K562 (cell line): ENCODE results near the gene SREBF1.

Experiments
- CTCF ChIP-seq, 3 experiments: IDR thresholded peaks in 2 of 3; conservative IDR thresholded peaks in 1 of 3; 2 replicates each; pipeline ENCODE4 v1.5.1; 2011 to 2012; ENCODE audit warnings: low read length in 3 of 3, mild to moderate bottlenecking in 3 of 3, control low read depth in 2 of 3, improper control_type of control experiment in 1 of 3, inconsistent platforms in 1 of 3, low read depth in 1 of 3, mixed read lengths in 1 of 3, moderate library complexity in 1 of 3; ENCODE audit not compliant: insufficient read depth in 2 of 3
- ETV5 ChIP-seq: sonication (generic); formaldehyde crosslinking; IDR thresholded peaks from 2 replicates; pipeline ENCODE4 v1.4.0; 2020; ENCODE audit warnings: low read depth, mild to moderate bottlenecking, missing genetic modification reagents
- FOXP1 ChIP-seq: sonication (generic); formaldehyde crosslinking; IDR thresholded peaks from 2 replicates; pipeline ENCODE4 v1.8.0; 2022; ENCODE audit warnings: mild to moderate bottlenecking, missing genetic modification reagents
- MAFK ChIP-seq: IDR thresholded peaks from 2 replicates; pipeline ENCODE4 v1.6.1; 2011; ENCODE audit warnings: low read length, improper control_type of control experiment
- MCM3 ChIP-seq: fragments of 450-650 bp; IDR thresholded peaks from 2 replicates; pipeline ENCODE4 v1.6.1; 2016
- MEIS2 ChIP-seq: fragments of 450-650 bp; IDR thresholded peaks from 2 replicates; pipeline ENCODE4 v1.6.1; 2014; ENCODE audit warnings: mild to moderate bottlenecking; ENCODE audit not compliant: partially characterized antibody
- SNAPC5 ChIP-seq: fragments of 250-450 bp; sonication (Bioruptor Pico); IDR thresholded peaks from 2 replicates; pipeline ENCODE4 v1.8.0; 2021; ENCODE audit warnings: moderate library complexity, mild to moderate bottlenecking, inconsistent platforms
- YBX1 ChIP-seq: fragments of 450-650 bp; IDR thresholded peaks from 2 replicates; pipeline ENCODE4 v1.7.1; 2016; ENCODE audit warnings: mild to moderate bottlenecking

- TF ChIP-seq CTCF (IDR thresholded peaks at IDR 0.05 in 2 of 3, conservative IDR thresholded peaks at IDR 0.05 in 1 of 3; ENCODE audit: insufficient read depth in 2 of 3, low read depth in 1 of 3, low read length in 3 of 3) (no peak), MAFK (no peak), MCM3 (no peak), FOXP1 (CRISPR knock-in tag) (no peak), SNAPC5 (CRISPR knock-in tag) (no peak), YBX1 (no peak), ETV5 (CRISPR knock-in tag) (no peak), MEIS2 (no peak)
Measured at GRCh38 chr17:17820046-17820445, 16.7 kb downstream of the SREBF1 start.
